Medulla oblongata (tissue), 1 donor: Measurements from ENCODE around the gene TTC9.
A peak's percentile ranks its signal among the peaks of the same experiment; 100 is the strongest.

ENCODE experiments used
- DNase-seq: peaks from one replicate; pipeline ENCODE4 v3.0.0-alpha.2; 2015; ENCODE audit errors: extremely low spot score

TTC9 gene

GRCh38 chr14:70641548-70642302 lies at the start of gene TTC9:
Gene TTC9 (plus strand): TSS chr14:70641916. CDS start chr14:70642130, 214 bp downstream.
- no peak for DNase-seq

- DNase-seq, result no peak
Measured at GRCh38 chr14:70594461-70594860, 47.3 kb upstream of the TTC9 start.

GRCh38 chr14:70595443-70596185 lies 46.1 kb upstream of the TTC9 start:
- DNase-seq, result no peak

- no peak for DNase-seq
Measured at GRCh38 chr14:70597731-70598130, 44.0 kb upstream of the TTC9 start.

GRCh38 chr14:70599345-70599744 lies 42.4 kb upstream of the TTC9 start:
- DNase-seq, result no peak

- DNase-seq, result peak; percentile 96
Measured at GRCh38 chr14:70600382-70601157, 41.1 kb upstream of the TTC9 start, which contains the start of gene MED6. Gene MED6 (minus strand): TSS chr14:70600655. CDS start chr14:70600637, 18 bp downstream.

- no peak for DNase-seq
Measured at GRCh38 chr14:70601162-70601561, 40.6 kb upstream of the TTC9 start.

GRCh38 chr14:70602254-70602653 lies 39.5 kb upstream of the TTC9 start:
- no peak for DNase-seq

- no peak for DNase-seq
Measured at GRCh38 chr14:70611216-70611615, 30.5 kb upstream of the TTC9 start.

- DNase-seq, result no peak
Measured at GRCh38 chr14:70616646-70617045, 25.1 kb upstream of the TTC9 start.

GRCh38 chr14:70618314-70618713 lies 23.4 kb upstream of the TTC9 start:
- no peak for DNase-seq

- DNase-seq, result no peak
Measured at GRCh38 chr14:70619708-70620107, 22.0 kb upstream of the TTC9 start.

GRCh38 chr14:70622111-70622712 lies 19.5 kb upstream of the TTC9 start:
- DNase-seq, result no peak

GRCh38 chr14:70624972-70625371 lies 16.7 kb upstream of the TTC9 start:
- no peak for DNase-seq

GRCh38 chr14:70631948-70632347 lies 9.8 kb upstream of the TTC9 start:
- DNase-seq, result peak; percentile 14

- no peak for DNase-seq
Measured at GRCh38 chr14:70635971-70636595, 5.6 kb upstream of the TTC9 start.

GRCh38 chr14:70638416-70638815 lies 3.3 kb upstream of the TTC9 start:
- no peak for DNase-seq

- no peak for DNase-seq
Measured at GRCh38 chr14:70640938-70641547, 673 bp upstream of the TTC9 start.

- DNase-seq, result no peak
Measured at GRCh38 chr14:70642303-70643235, 853 bp downstream of the TTC9 start.

- no peak for DNase-seq
Measured at GRCh38 chr14:70643967-70644366, 2.3 kb downstream of the TTC9 start.
